H1 (cell line): Measurements from ENCODE around the gene MAGEA8. TPM values are rescaled to one million over a fixed set of nuclear protein-coding genes. Genes with fewer than 3 reads are reported as not detected.

Experiments used
- CTCF ChIA-PET: fragments of 300-600 bp; sonication (Branson Sonifier 250); formaldehyde crosslinking; loops from one replicate; lab custom pipeline; 2021; ENCODE audit not compliant: partially characterized antibody; lab: Charles Lee
- POLR2A ChIA-PET: fragments of 300-600 bp; sonication (Branson Sonifier 250); formaldehyde crosslinking; loops from one replicate; lab custom pipeline; 2021; ENCODE audit warnings: inconsistent platforms; ENCODE audit not compliant: partially characterized antibody; lab: Charles Lee
- DNase-seq, 2 experiments: peaks; one replicate each; pipeline versions ENCODE4 v3.0.0 to v3.0.0-alpha.2; 2010 to 2022; ENCODE audit warnings: low spot score in 2 of 2, low read depth in 1 of 2, mixed read lengths in 1 of 2
- FAIRE-seq: peaks from 2 replicates; lab custom pipeline; 2011; peaks lifted over from hg19 to GRCh38; lab: Jason Lieb, UNC
- H2AFZ ChIP-seq: 2 replicates; pipeline ENCODE4 v1.8.1; 2012; ENCODE audit warnings: low read length, inconsistent platforms
- H2AK5ac ChIP-seq: 2 replicates; pipeline ENCODE4 v1.6.1; 2013; ENCODE audit warnings: low read depth, low read length
- H2BK120ac ChIP-seq: replicated peaks from 2 replicates; pipeline ENCODE3; 2013; ENCODE audit warnings: low read depth, low read length, inconsistent platforms
- H2BK12ac ChIP-seq: 2 replicates; pipeline ENCODE4 v1.6.1; 2013; ENCODE audit warnings: low read depth, low read length
- H2BK15ac ChIP-seq: 2 replicates; pipeline ENCODE4 v1.6.1; 2013; ENCODE audit warnings: low read length
- H2BK20ac ChIP-seq: 2 replicates; pipeline ENCODE4 v1.6.1; 2013; ENCODE audit warnings: low read length
- H2BK5ac ChIP-seq: 2 replicates; pipeline ENCODE4 v1.6.1; 2013; ENCODE audit warnings: low read depth, low read length
- H3K14ac ChIP-seq: 2 replicates; pipeline ENCODE4 v1.6.1; 2013; ENCODE audit warnings: inconsistent platforms; ENCODE audit not compliant: insufficient read length
- H3K18ac ChIP-seq: 2 replicates; pipeline ENCODE4 v1.6.1; 2013; ENCODE audit warnings: low read length; ENCODE audit errors: extremely low read depth
- H3K23ac ChIP-seq: 2 replicates; pipeline ENCODE4 v1.6.1; 2013; ENCODE audit warnings: inconsistent platforms; ENCODE audit not compliant: insufficient read length
- H3K23me2 ChIP-seq: 2 replicates; pipeline ENCODE4 v1.6.1; 2013; ENCODE audit warnings: low read depth, low read length
- H3K27ac ChIP-seq: 2 replicates; pipeline ENCODE4 v1.6.1; 2011; ENCODE audit warnings: low read depth, low read length, inconsistent platforms
- H3K27me3 ChIP-seq, 4 experiments: replicated peaks in 1 of 4; 1 replicate in 1 of 4; 2 replicates in 3 of 4; pipeline versions ENCODE4 v1.6.1 to v1.8.1; 2011 to 2013; ENCODE audit warnings: low read length in 3 of 4, mild to moderate bottlenecking in 3 of 4, inconsistent platforms in 2 of 4, mixed read lengths in 2 of 4, moderate library complexity in 1 of 4; ENCODE audit not compliant: control insufficient read depth in 3 of 4, insufficient read depth in 3 of 4; ENCODE audit errors: extremely low read depth in 1 of 4
- H3K36me3 ChIP-seq, 4 experiments: 2 replicates each; pipeline versions ENCODE4 v1.6.1 to v1.8.1; 2011 to 2013; ENCODE audit warnings: mild to moderate bottlenecking in 4 of 4, low read length in 3 of 4, moderate library complexity in 2 of 4, control low read depth in 1 of 4, inconsistent platforms in 1 of 4; ENCODE audit not compliant: insufficient read depth in 4 of 4, control insufficient read depth in 2 of 4
- H3K4ac ChIP-seq: replicated peaks from 2 replicates; pipeline ENCODE3; 2013; ENCODE audit warnings: low read length, low read depth, mixed read lengths, inconsistent platforms; ENCODE audit not compliant: insufficient read length
- H3K4me1 ChIP-seq, 4 experiments: replicated peaks in 1 of 4; 1 replicate in 1 of 4; 2 replicates in 3 of 4; pipeline versions ENCODE4 v1.6.1 to v1.8.1; 2011 to 2013; ENCODE audit warnings: low read length in 3 of 4, inconsistent platforms in 2 of 4, mixed read lengths in 1 of 4; ENCODE audit not compliant: insufficient read depth in 4 of 4, control insufficient read depth in 3 of 4
- H3K4me2 ChIP-seq, 2 experiments: 2 replicates each; pipeline versions ENCODE4 v1.6.1 to v1.8.1; 2011 to 2013; ENCODE audit warnings: low read depth in 2 of 2, low read length in 2 of 2, control low read depth in 1 of 2, inconsistent platforms in 1 of 2, mild to moderate bottlenecking in 1 of 2; ENCODE audit not compliant: insufficient read depth in 1 of 2
- H3K4me3 ChIP-seq, 4 experiments: fragments of 200-600, 300-600 bp in 1 of 4; sonication (generic), shearing (Covaris generic), sonication (Bioruptor Twin) in 1 of 4; 2 replicates each; pipeline versions ENCODE4 v1.5.1 to v1.8.1; 2011 to 2016; ENCODE audit warnings: low read length in 4 of 4, low read depth in 3 of 4, control low read depth in 2 of 4, inconsistent platforms in 2 of 4, mild to moderate bottlenecking in 2 of 4, mixed read lengths in 1 of 4, moderate library complexity in 1 of 4; ENCODE audit not compliant: insufficient read depth in 2 of 4; ENCODE audit errors: extremely low read depth in 1 of 4
- H3K56ac ChIP-seq: replicated peaks from 2 replicates; pipeline ENCODE3; 2013; ENCODE audit warnings: low read depth, mild to moderate bottlenecking, mixed read lengths, low read length, inconsistent platforms; ENCODE audit not compliant: insufficient read length
- H3K79me1 ChIP-seq: 2 replicates; pipeline ENCODE4 v1.6.1; 2013; ENCODE audit warnings: low read depth, low read length, control low read depth
- H3K79me2 ChIP-seq, 2 experiments: 2 replicates each; pipeline versions ENCODE4 v1.6.1 to v1.8.1; 2012 to 2013; ENCODE audit warnings: low read length in 2 of 2, mild to moderate bottlenecking in 2 of 2, inconsistent platforms in 1 of 2; ENCODE audit not compliant: insufficient read depth in 2 of 2, control insufficient read depth in 1 of 2
- H3K9ac ChIP-seq, 4 experiments: replicated peaks in 1 of 4; 1 replicate in 1 of 4; 2 replicates in 3 of 4; pipeline versions ENCODE4 v1.6.1 to v1.8.1; 2011 to 2013; ENCODE audit warnings: low read depth in 3 of 4, low read length in 3 of 4, control low read depth in 2 of 4, mild to moderate bottlenecking in 2 of 4, moderate library complexity in 2 of 4, inconsistent platforms in 1 of 4; ENCODE audit errors: extremely low read depth in 1 of 4
- H3K9me3 ChIP-seq, 2 experiments: 2 replicates each; pipeline versions ENCODE4 v1.6.1 to v1.8.1; 2012 to 2013; ENCODE audit warnings: mild to moderate bottlenecking in 2 of 2, moderate library complexity in 2 of 2, control low read depth in 1 of 2, inconsistent platforms in 1 of 2, low read depth in 1 of 2, low read length in 1 of 2, mixed read lengths in 1 of 2; ENCODE audit not compliant: insufficient read depth in 2 of 2
- H4K20me1 ChIP-seq, 2 experiments: replicated peaks in 1 of 2; 2 replicates each; pipeline versions ENCODE3 to v1.8.1; 2011 to 2013; ENCODE audit warnings: inconsistent platforms in 2 of 2, low read length in 2 of 2, mild to moderate bottlenecking in 1 of 2; ENCODE audit not compliant: insufficient read depth in 2 of 2, control insufficient read depth in 1 of 2
- H4K5ac ChIP-seq: 2 replicates; pipeline ENCODE4 v1.6.1; 2013; ENCODE audit warnings: low read length, low read depth, mixed read lengths, inconsistent platforms; ENCODE audit not compliant: insufficient read length
- H4K8ac ChIP-seq: 2 replicates; pipeline ENCODE4 v1.8.0; 2013; ENCODE audit warnings: mild to moderate bottlenecking, moderate library complexity, low read length, inconsistent platforms; ENCODE audit not compliant: insufficient read depth; ENCODE audit errors: extremely low read depth
- H4K91ac ChIP-seq: replicated peaks from 2 replicates; pipeline ENCODE3; 2013; ENCODE audit warnings: low read length, mixed read lengths, inconsistent platforms; ENCODE audit not compliant: insufficient read length
- RAD21 ChIP-seq, 2 experiments: IDR thresholded peaks in 1 of 2; conservative IDR thresholded peaks in 1 of 2; 2 replicates each; pipeline ENCODE4 v1.6.1; 2011; ENCODE audit warnings: low read depth in 2 of 2, low read length in 2 of 2, improper control_type of control experiment in 1 of 2, inconsistent platforms in 1 of 2, mild to moderate bottlenecking in 1 of 2, moderate library complexity in 1 of 2
- SP2 ChIP-seq: IDR thresholded peaks from 2 replicates; pipeline ENCODE4 v1.6.1; 2012; ENCODE audit warnings: mild to moderate bottlenecking, low read length, inconsistent platforms
- TBP ChIP-seq: IDR thresholded peaks from 2 replicates; pipeline ENCODE4 v1.6.1; 2011; ENCODE audit warnings: low read depth, low read length, improper control_type of control experiment
- YY1 ChIP-seq: IDR thresholded peaks from 2 replicates; pipeline ENCODE4 v1.6.1; 2011; ENCODE audit warnings: low read depth, mild to moderate bottlenecking, low read length
- WGBS, 2 experiments: shearing (Covaris generic) in 1 of 2; methylation state at CpG; one replicate each; pipeline versions ENCODE4 v1.1.6 to v1.1.7; 2013 to 2015; ENCODE audit warnings: low lambda C conversion rate in 2 of 2, mixed read lengths in 2 of 2, inconsistent platforms in 1 of 2, low coverage in 1 of 2, missing lambda C conversion rate in 1 of 2; ENCODE audit not compliant: insufficient replicate concordance in 2 of 2, insufficient coverage in 1 of 2, insufficient read length in 1 of 2; ENCODE audit errors: extremely low coverage in 1 of 2, missing lambda C conversion rate in 1 of 2; 5-methylcytosine and 5-hydroxymethylcytosine counted together
- polyA plus RNA-seq, 7 experiments: library from polyadenylated mRNA; depleted of rRNA in 3 of 7; stranded (reverse) in 5 of 7; unstranded in 2 of 7; fragments of >200 nt in 5 of 7; fragments of 200-250 nt in 2 of 7; gene quantifications; 1 replicate in 5 of 7; 2 replicates in 1 of 7; 4 replicates in 1 of 7; pipeline versions ENCODE4 v1.2.1 to v1.2.3, GENCODE V29; 2011 to 2013; ENCODE audit warnings: missing spikeins in 2 of 7, mixed read lengths in 2 of 7
- total RNA-seq: library from RNA; stranded (reverse); fragmentation: NEBNext Ultra II Directional; extraction: Animal tissue kit (Norgen Biotek cat#: 25700); gene quantifications from 2 replicates; pipeline ENCODE4 v1.2.1, GENCODE V29; 2021
- TF ChIP-seq, protein P1 (sequence below), 3 experiments: IDR thresholded peaks; 1 replicate in 2 of 3; 2 replicates in 1 of 3; pipeline versions ENCODE4 v1.5.1 to v1.6.1; 2011; ENCODE audit warnings: low read length in 3 of 3, mild to moderate bottlenecking in 3 of 3, inconsistent platforms in 2 of 3, low read depth in 1 of 3, moderate library complexity in 1 of 3; ENCODE audit not compliant: insufficient read depth in 1 of 3; ENCODE audit errors: control extremely low read depth in 1 of 3

The MAGEA8 gene
- total and polyA plus RNA-seq, 2 of the 8 experiments (the other 6 are each of a cell fraction or from before 2014, with no cell fraction given): not detected

DNA sequence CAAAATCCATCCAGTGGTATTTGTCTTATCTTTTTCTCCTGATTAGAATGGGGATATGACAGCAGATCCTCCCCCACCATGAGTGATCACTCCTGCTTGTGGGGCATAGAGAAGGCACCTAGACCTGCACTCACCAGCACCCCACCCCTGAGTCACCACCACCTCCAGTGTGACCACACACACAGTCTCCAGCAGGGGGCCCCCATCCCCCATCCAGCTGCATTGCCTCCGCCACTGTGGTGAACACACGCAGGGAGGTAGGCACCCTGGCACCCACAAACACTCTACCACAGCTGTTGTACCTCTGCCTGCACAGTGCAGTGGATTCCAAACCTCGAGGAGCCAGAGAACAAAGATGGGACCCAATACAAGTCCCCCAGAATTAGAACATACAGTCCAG lies 9.0 kb upstream of the MAGEA8 start:
- POLR2A ChIA-PET: no interaction called here
- Histone ChIP-seq H3K79me2 (no peaks in the 10 kb centered on the region), H3K4me2 (no peak overlapping the region), H3K36me3 (no peaks in the 10 kb centered on the region), H2BK20ac (no peak overlapping the region), H3K56ac (no peak overlapping the region), H3K27ac (no peak overlapping the region), H3K23me2 (no peaks in the 10 kb centered on the region), H3K23ac (no peak overlapping the region), H4K8ac (no peak overlapping the region), H3K4me1 (no peaks in the 10 kb centered on the region), H3K4me3 (no peak overlapping the region), H3K9ac (no peak overlapping the region), H2AK5ac (no peak overlapping the region), H2BK5ac (no peak overlapping the region), H2BK12ac (no peak overlapping the region), H3K27me3 (no peaks in the 10 kb centered on the region), H3K14ac (no peak overlapping the region), H3K9me3 (no peaks in the 10 kb centered on the region), H2BK120ac (no peak overlapping the region), H3K18ac (no peak overlapping the region), H2BK15ac (no peak overlapping the region), H4K20me1 (no peaks in the 10 kb centered on the region), H2AFZ (peak overlapping the region; percentile 67; the same call in 1 of the 2 replicates), H4K5ac (no peak overlapping the region), H3K4ac (no peak overlapping the region), H3K79me1 (no peaks in the 10 kb centered on the region), H4K91ac (no peak overlapping the region)
- FAIRE-seq (no peak), DNase-seq (peak in 1 of 2 experiments; percentile 58)
- WGBS, 2 experiments: 60% methylated on average over 3 of the region's 3 CpGs; no CpG with 5 or more reads in 1 of the 2 experiments
- CTCF ChIA-PET: interaction anchor here (0.6 to 2.6 kb wide), 10 partner anchors 9 to 1661 kb away, joined by 3 to 7 read pairs (median 4); partner anchors contain the start of genes EOLA2 and MAGEA8
- TF ChIP-seq, protein P1, sequence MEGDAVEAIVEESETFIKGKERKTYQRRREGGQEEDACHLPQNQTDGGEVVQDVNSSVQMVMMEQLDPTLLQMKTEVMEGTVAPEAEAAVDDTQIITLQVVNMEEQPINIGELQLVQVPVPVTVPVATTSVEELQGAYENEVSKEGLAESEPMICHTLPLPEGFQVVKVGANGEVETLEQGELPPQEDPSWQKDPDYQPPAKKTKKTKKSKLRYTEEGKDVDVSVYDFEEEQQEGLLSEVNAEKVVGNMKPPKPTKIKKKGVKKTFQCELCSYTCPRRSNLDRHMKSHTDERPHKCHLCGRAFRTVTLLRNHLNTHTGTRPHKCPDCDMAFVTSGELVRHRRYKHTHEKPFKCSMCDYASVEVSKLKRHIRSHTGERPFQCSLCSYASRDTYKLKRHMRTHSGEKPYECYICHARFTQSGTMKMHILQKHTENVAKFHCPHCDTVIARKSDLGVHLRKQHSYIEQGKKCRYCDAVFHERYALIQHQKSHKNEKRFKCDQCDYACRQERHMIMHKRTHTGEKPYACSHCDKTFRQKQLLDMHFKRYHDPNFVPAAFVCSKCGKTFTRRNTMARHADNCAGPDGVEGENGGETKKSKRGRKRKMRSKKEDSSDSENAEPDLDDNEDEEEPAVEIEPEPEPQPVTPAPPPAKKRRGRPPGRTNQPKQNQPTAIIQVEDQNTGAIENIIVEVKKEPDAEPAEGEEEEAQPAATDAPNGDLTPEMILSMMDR (IDR thresholded peaks at IDR 0.05; ENCODE audit: control extremely low read depth in 1 of 3, insufficient read depth in 1 of 3, low read depth in 1 of 3, low read length in 3 of 3): peak; percentile 48 to 76 (median 56)
- TF ChIP-seq SP2: no peak
- TF ChIP-seq RAD21 (IDR thresholded peaks at IDR 0.05 in 1 of 2, conservative IDR thresholded peaks at IDR 0.05 in 1 of 2; ENCODE audit: low read depth in 2 of 2, low read length in 2 of 2): peak; percentile 55 to 66
- no peak for TF ChIP-seq TBP
- TF ChIP-seq YY1: no peak
